Effector memory CD4-positive, alpha-beta T cell (primary cell): ENCODE data around the gene AP1B1.

Experiments
- DNase-seq, 3 donors: peaks; one replicate each; pipeline ENCODE4 v3.0.0-alpha.2; 2020
- H3K27ac ChIP-seq: 2 replicates; pipeline ENCODE4 v1.7.0; 2013; ENCODE audit warnings: mild to moderate bottlenecking, low read length, moderate library complexity; ENCODE audit not compliant: insufficient read depth, poor library complexity, severe bottlenecking
- H3K27me3 ChIP-seq: replicated peaks from 2 replicates; pipeline ENCODE4 v1.7.0; 2013; ENCODE audit warnings: mild to moderate bottlenecking, low read length; ENCODE audit not compliant: insufficient read depth, control insufficient read depth, poor library complexity, severe bottlenecking
- H3K36me3 ChIP-seq: 2 replicates; pipeline ENCODE4 v1.7.0; 2013; ENCODE audit warnings: mild to moderate bottlenecking, low read length, moderate library complexity; ENCODE audit not compliant: control insufficient read depth, insufficient read depth
- H3K4me1 ChIP-seq: 2 replicates; pipeline ENCODE4 v1.7.0; 2013; ENCODE audit warnings: low read length, mild to moderate bottlenecking; ENCODE audit not compliant: control insufficient read depth, insufficient read depth, poor library complexity, severe bottlenecking
- H3K4me3 ChIP-seq: 2 replicates; pipeline ENCODE4 v1.7.0; 2013; ENCODE audit warnings: low read length, low read depth, mild to moderate bottlenecking; ENCODE audit not compliant: insufficient read depth, poor library complexity, severe bottlenecking
- H3K9me3 ChIP-seq: 2 replicates; pipeline ENCODE4 v1.7.0; 2013; ENCODE audit warnings: mild to moderate bottlenecking, low read length, moderate library complexity; ENCODE audit not compliant: control insufficient read depth

AP1B1 gene

GRCh38 chr22:29328566-29329500, 59.5 kb downstream of the AP1B1 start:
- no peaks in the 10 kb centered on the region for H3K27me3 ChIP-seq
- DNase-seq, result no peak
- no peaks in the 10 kb centered on the region for H3K4me1 ChIP-seq
- no peak overlapping the region for H3K4me3 ChIP-seq
- H3K9me3 ChIP-seq, result no peaks in the 10 kb centered on the region
- H3K27ac ChIP-seq, result no peak overlapping the region
- peaks cover 41% of the 10 kb centered on the region for H3K36me3 ChIP-seq

- H3K9me3 ChIP-seq, result no peaks in the 10 kb centered on the region
- H3K27ac ChIP-seq, result no peak overlapping the region
- H3K4me1 ChIP-seq, result no peaks in the 10 kb centered on the region
- DNase-seq, result no peak
- no peaks in the 10 kb centered on the region for H3K27me3 ChIP-seq
- H3K36me3 ChIP-seq, result peaks cover 41% of the 10 kb centered on the region
- H3K4me3 ChIP-seq, result no peak overlapping the region
These were observed 60.3 kb downstream of the AP1B1 start for GRCh38 chr22:29328055-29328454.

GRCh38 chr22:29327089-29327764, 61.1 kb downstream of the AP1B1 start:
- Histone ChIP-seq H3K36me3 (peaks cover 41% of the 10 kb centered on the region), H3K27ac (no peak overlapping the region), H3K9me3 (no peaks in the 10 kb centered on the region), H3K4me1 (no peaks in the 10 kb centered on the region), H3K4me3 (no peak overlapping the region), H3K27me3 (no peaks in the 10 kb centered on the region)
- no peak for DNase-seq

- Histone ChIP-seq H3K27me3 (no peaks in the 10 kb centered on the region), H3K4me3 (no peak overlapping the region), H3K4me1 (no peaks in the 10 kb centered on the region), H3K9me3 (no peaks in the 10 kb centered on the region), H3K27ac (no peak overlapping the region), H3K36me3 (peaks cover 37% of the 10 kb centered on the region)
- no peak for DNase-seq
These were observed 61.9 kb downstream of the AP1B1 start for GRCh38 chr22:29326481-29326880.

GRCh38 chr22:29325785-29326315, 62.5 kb downstream of the AP1B1 start:
- Histone ChIP-seq H3K27me3 (no peaks in the 10 kb centered on the region), H3K4me3 (no peak overlapping the region), H3K27ac (no peak overlapping the region), H3K36me3 (peaks cover 31% of the 10 kb centered on the region), H3K4me1 (no peaks in the 10 kb centered on the region), H3K9me3 (no peaks in the 10 kb centered on the region)
- DNase-seq, result no peak

- H3K9me3 ChIP-seq, result no peaks in the 10 kb centered on the region
- no peaks in the 10 kb centered on the region for H3K4me1 ChIP-seq
- no peak overlapping the region for H3K4me3 ChIP-seq
- peaks cover 26% of the 10 kb centered on the region for H3K36me3 ChIP-seq
- DNase-seq, result no peak
- no peaks in the 10 kb centered on the region for H3K27me3 ChIP-seq
- no peak overlapping the region for H3K27ac ChIP-seq
These were observed 63.0 kb downstream of the AP1B1 start for GRCh38 chr22:29325356-29325755.

- Histone ChIP-seq H3K4me1 (no peaks in the 10 kb centered on the region), H3K9me3 (no peaks in the 10 kb centered on the region), H3K27ac (no peak overlapping the region), H3K4me3 (no peak overlapping the region), H3K36me3 (peaks cover 14% of the 10 kb centered on the region), H3K27me3 (no peaks in the 10 kb centered on the region)
- DNase-seq, result no peak
These were observed 64.7 kb downstream of the AP1B1 start for GRCh38 chr22:29323641-29324040.

GRCh38 chr22:29320546-29320945, 67.8 kb downstream of the AP1B1 start:
- H3K27me3 ChIP-seq, result no peaks in the 10 kb centered on the region
- H3K36me3 ChIP-seq, result no peaks in the 10 kb centered on the region
- peaks cover 3% of the 10 kb centered on the region for H3K4me1 ChIP-seq
- DNase-seq, result no peak
- H3K27ac ChIP-seq, result no peak overlapping the region
- no peaks in the 10 kb centered on the region for H3K9me3 ChIP-seq
- no peak overlapping the region for H3K4me3 ChIP-seq

- Histone ChIP-seq H3K4me1 (peaks cover 12% of the 10 kb centered on the region), H3K27ac (no peak overlapping the region), H3K36me3 (no peaks in the 10 kb centered on the region), H3K9me3 (no peaks in the 10 kb centered on the region), H3K27me3 (peaks cover 2% of the 10 kb centered on the region), H3K4me3 (no peak overlapping the region)
- no peak for DNase-seq
These were observed 69.3 kb downstream of the AP1B1 start for GRCh38 chr22:29319072-29319471.
